T-helper 1 cell treated with Interleukin-12 subunit alpha and Interleukin-12 subunit beta and Interleukin-4 antibody, amounts not matched to agents 30 μg/mL and 1 μg/mL, for 36 hours (primary cell): ENCODE data around the gene PTCSC3.

Source experiments
- H3K27ac Mint-ChIP-seq: one replicate; pipeline ENCODE4 v1.8.0; 2021; ENCODE audit warnings: mild to moderate bottlenecking, mixed read lengths
- H3K27me3 Mint-ChIP-seq: one replicate; pipeline ENCODE4 v1.8.0; 2021; ENCODE audit warnings: low read depth, mixed read lengths
- H3K36me3 Mint-ChIP-seq: one replicate; pipeline ENCODE4 v1.8.0; 2021; ENCODE audit warnings: low read depth, mixed read lengths
- H3K4me1 Mint-ChIP-seq: one replicate; pipeline ENCODE4 v1.8.0; 2021; ENCODE audit warnings: low read depth, mixed read lengths
- H3K4me3 Mint-ChIP-seq: one replicate; pipeline ENCODE4 v1.8.0; 2021; ENCODE audit warnings: mild to moderate bottlenecking, moderate library complexity, mixed read lengths
- H3K9me3 Mint-ChIP-seq: one replicate; pipeline ENCODE4 v1.8.0; 2021; ENCODE audit warnings: mixed read lengths

The PTCSC3 gene

GRCh38 chr14:36204461-36205073 is 28.0 kb upstream of the PTCSC3 start:
- Mint-ChIP-seq H3K4me1 (no peaks in the 10 kb centered on the region), H3K9me3 (no peaks in the 10 kb centered on the region), H3K4me3 (no peak overlapping the region), H3K27me3 (no peaks in the 10 kb centered on the region), H3K27ac (no peak overlapping the region), H3K36me3 (no peaks in the 10 kb centered on the region)

- no peaks in the 10 kb centered on the region for H3K36me3 Mint-ChIP-seq
- H3K4me3 Mint-ChIP-seq: no peak overlapping the region
- H3K27me3 Mint-ChIP-seq: no peaks in the 10 kb centered on the region
- H3K9me3 Mint-ChIP-seq: no peaks in the 10 kb centered on the region
- H3K27ac Mint-ChIP-seq: no peak overlapping the region
- no peaks in the 10 kb centered on the region for H3K4me1 Mint-ChIP-seq
These were observed 21.9 kb upstream of the PTCSC3 start for GRCh38 chr14:36198378-36198777.

GRCh38 chr14:36194663-36195062 is 18.1 kb upstream of the PTCSC3 start:
- Mint-ChIP-seq H3K9me3 (no peaks in the 10 kb centered on the region), H3K4me3 (no peak overlapping the region), H3K27ac (no peak overlapping the region), H3K36me3 (no peaks in the 10 kb centered on the region), H3K4me1 (no peaks in the 10 kb centered on the region), H3K27me3 (no peaks in the 10 kb centered on the region)

- Mint-ChIP-seq H3K27me3 (no peaks in the 10 kb centered on the region), H3K27ac (no peak overlapping the region), H3K9me3 (no peaks in the 10 kb centered on the region), H3K4me1 (no peaks in the 10 kb centered on the region), H3K36me3 (no peaks in the 10 kb centered on the region), H3K4me3 (no peak overlapping the region)
These were observed 16.0 kb upstream of the PTCSC3 start for GRCh38 chr14:36192530-36192929.

GRCh38 chr14:36183402-36183801 is 6.9 kb upstream of the PTCSC3 start:
- no peaks in the 10 kb centered on the region for H3K4me1 Mint-ChIP-seq

GRCh38 chr14:36181417-36181816 is 4.9 kb upstream of the PTCSC3 start:
- H3K4me3 Mint-ChIP-seq: no peak overlapping the region
- no peaks in the 10 kb centered on the region for H3K9me3 Mint-ChIP-seq
- H3K36me3 Mint-ChIP-seq: no peaks in the 10 kb centered on the region
- H3K27ac Mint-ChIP-seq: no peak overlapping the region
- H3K27me3 Mint-ChIP-seq: no peaks in the 10 kb centered on the region
- H3K4me1 Mint-ChIP-seq: no peaks in the 10 kb centered on the region

More at GRCh38 chr14:36183402-36183801, 6.9 kb upstream of the PTCSC3 start:
- Mint-ChIP-seq H3K27me3 (no peaks in the 10 kb centered on the region), H3K9me3 (no peaks in the 10 kb centered on the region), H3K27ac (no peak overlapping the region), H3K4me3 (no peak overlapping the region), H3K36me3 (no peaks in the 10 kb centered on the region)

GRCh38 chr14:36177489-36177888 is 967 bp upstream of the PTCSC3 start:
- Mint-ChIP-seq H3K4me3 (no peak overlapping the region), H3K27ac (no peak overlapping the region), H3K9me3 (no peaks in the 10 kb centered on the region), H3K27me3 (peaks cover 10% of the 10 kb centered on the region), H3K4me1 (no peaks in the 10 kb centered on the region), H3K36me3 (no peaks in the 10 kb centered on the region)

- no peak overlapping the region for H3K27ac Mint-ChIP-seq
- H3K27me3 Mint-ChIP-seq: peaks cover 14% of the 10 kb centered on the region
- no peaks in the 10 kb centered on the region for H3K4me1 Mint-ChIP-seq
- no peaks in the 10 kb centered on the region for H3K9me3 Mint-ChIP-seq
- no peaks in the 10 kb centered on the region for H3K36me3 Mint-ChIP-seq
- no peak overlapping the region for H3K4me3 Mint-ChIP-seq
These were observed 1.6 kb downstream of the PTCSC3 start for GRCh38 chr14:36174767-36175424.

GRCh38 chr14:36173161-36173560 is 3.4 kb downstream of the PTCSC3 start:
- Mint-ChIP-seq H3K9me3 (no peaks in the 10 kb centered on the region), H3K4me1 (no peaks in the 10 kb centered on the region), H3K27ac (no peak overlapping the region), H3K27me3 (peaks cover 14% of the 10 kb centered on the region), H3K36me3 (no peaks in the 10 kb centered on the region), H3K4me3 (no peak overlapping the region)

- H3K36me3 Mint-ChIP-seq: no peaks in the 10 kb centered on the region
- no peak overlapping the region for H3K27ac Mint-ChIP-seq
- peaks cover 14% of the 10 kb centered on the region for H3K27me3 Mint-ChIP-seq
- no peaks in the 10 kb centered on the region for H3K9me3 Mint-ChIP-seq
- no peaks in the 10 kb centered on the region for H3K4me1 Mint-ChIP-seq
- no peak overlapping the region for H3K4me3 Mint-ChIP-seq
These were observed 4.9 kb downstream of the PTCSC3 start for GRCh38 chr14:36171607-36172006.

GRCh38 chr14:36167431-36167830 is 9.1 kb downstream of the PTCSC3 start:
- Mint-ChIP-seq H3K4me1 (no peaks in the 10 kb centered on the region), H3K27ac (no peak overlapping the region), H3K4me3 (no peak overlapping the region), H3K9me3 (no peaks in the 10 kb centered on the region), H3K36me3 (no peaks in the 10 kb centered on the region), H3K27me3 (peaks cover 4% of the 10 kb centered on the region)

GRCh38 chr14:36163451-36163850 is 13.1 kb downstream of the PTCSC3 start:
- Mint-ChIP-seq H3K36me3 (no peaks in the 10 kb centered on the region), H3K27ac (no peak overlapping the region), H3K4me3 (no peak overlapping the region), H3K9me3 (no peaks in the 10 kb centered on the region), H3K27me3 (peaks cover 5% of the 10 kb centered on the region), H3K4me1 (no peaks in the 10 kb centered on the region)

GRCh38 chr14:36162267-36162666 is 14.3 kb downstream of the PTCSC3 start:
- H3K27ac Mint-ChIP-seq: no peak overlapping the region

GRCh38 chr14:36161776-36162175 is 14.7 kb downstream of the PTCSC3 start:
- Mint-ChIP-seq H3K36me3 (no peaks in the 10 kb centered on the region), H3K4me3 (no peak overlapping the region), H3K27me3 (peaks cover 5% of the 10 kb centered on the region), H3K4me1 (no peaks in the 10 kb centered on the region), H3K9me3 (no peaks in the 10 kb centered on the region), H3K27ac (no peak overlapping the region)

More at GRCh38 chr14:36162267-36162666, 14.3 kb downstream of the PTCSC3 start:
- Mint-ChIP-seq H3K9me3 (no peaks in the 10 kb centered on the region), H3K36me3 (no peaks in the 10 kb centered on the region), H3K4me3 (no peak overlapping the region), H3K4me1 (no peaks in the 10 kb centered on the region), H3K27me3 (peaks cover 5% of the 10 kb centered on the region)

GRCh38 chr14:36151335-36151734 is 25.2 kb downstream of the PTCSC3 start:
- Mint-ChIP-seq H3K27ac (no peak overlapping the region), H3K27me3 (no peaks in the 10 kb centered on the region), H3K9me3 (peaks cover 13% of the 10 kb centered on the region), H3K36me3 (no peaks in the 10 kb centered on the region), H3K4me3 (no peak overlapping the region), H3K4me1 (no peaks in the 10 kb centered on the region)
